ENCODE results near the gene KCTD17.
"Not testable (repeated sequence)": the region's sequence is repeated elsewhere in the genome, so short reads cannot be mapped to it uniquely, and the experiment has no call there.

KCTD17 gene

DNA sequence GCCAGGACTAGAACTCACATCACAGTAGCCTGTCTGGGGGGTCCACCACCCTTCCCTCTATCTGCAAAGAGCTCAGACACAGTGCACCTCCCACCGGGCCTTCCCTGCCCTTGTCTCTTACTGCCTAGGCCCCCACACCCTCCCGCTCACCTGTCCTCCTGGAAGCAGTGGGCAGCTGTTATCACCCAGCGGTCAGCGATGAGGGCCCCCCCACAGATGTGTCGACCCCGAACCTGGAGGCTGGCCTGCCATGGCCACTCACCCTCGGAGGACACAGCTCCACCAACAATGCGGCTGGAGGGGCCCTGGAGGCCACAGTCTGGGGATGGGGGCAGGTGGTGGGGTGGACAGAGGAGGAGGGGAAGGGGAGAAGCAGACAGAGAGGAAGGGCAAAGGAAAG lies 18.8 kb downstream of the KCTD17 start:
- CTCF ChIA-PET = interaction anchor here (1.1 to 2.2 kb wide), 2 partner anchors 9 to 26 kb away, joined by 3 to 6 read pairs; no protein-coding TSS in a partner anchor
- WGBS (ENCODE audit: insufficient coverage) = 86% methylated on average over 7 of the region's 8 CpGs

DNA sequence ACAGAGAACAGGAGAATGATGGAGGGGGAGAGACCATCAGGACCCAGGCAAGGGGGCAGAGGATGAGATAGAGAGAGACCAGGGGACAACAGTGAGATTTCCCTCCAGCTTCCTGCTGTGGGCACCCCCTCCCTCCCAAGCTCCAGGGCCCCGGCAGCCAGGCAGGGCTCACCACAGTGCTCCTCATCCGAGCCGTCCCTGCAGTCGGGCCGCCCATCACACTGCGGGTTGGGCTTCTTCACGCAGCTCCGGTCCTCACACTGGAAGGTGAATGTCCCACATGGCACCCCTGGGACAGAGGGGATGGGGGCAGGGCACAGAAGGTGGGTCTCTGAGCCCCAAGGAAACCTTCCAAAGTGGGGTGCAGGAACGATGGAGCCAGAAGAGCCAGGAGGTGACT lies 19.2 kb downstream of the KCTD17 start:
- Histone ChIP-seq H3K36me3 (ENCODE audit: control insufficient read depth in 4 of 4, insufficient read depth in 4 of 4, low read length in 3 of 4) (no peaks in the 10 kb centered on the region), H3K27me3 (replicated peaks in 2 of 5; ENCODE audit: control insufficient read depth in 4 of 5, insufficient read depth in 5 of 5, low read length in 4 of 5) (peaks cover 2 to 56% (median 19%) of the 10 kb centered on the region in 5 experiments), H3K4me3 (ENCODE audit: control insufficient read depth in 1 of 7, extremely low read depth in 1 of 7, insufficient read depth in 4 of 7, low read depth in 2 of 7, low read length in 6 of 7) (no peak overlapping the region), H3K9me3 (ENCODE audit: control extremely low read depth in 1 of 5, control insufficient read depth in 4 of 5, insufficient read depth in 2 of 5, low read depth in 1 of 5, low read length in 4 of 5) (peaks cover 0 to 3% (median 0%) of the 10 kb centered on the region in 5 experiments), H3K4me1 (ENCODE audit: control extremely low read depth in 1 of 4, control insufficient read depth in 4 of 4, insufficient read depth in 4 of 4, low read length in 3 of 4) (peaks cover 0 to 4% (median 0%) of the 10 kb centered on the region in 4 experiments), H3K27ac (ENCODE audit: insufficient read depth in 1 of 2, low read depth in 1 of 2, low read length in 2 of 2, poor library complexity in 1 of 2, severe bottlenecking in 2 of 2) (no peak overlapping the region)
- 70% methylated on average over 8 of the region's 9 CpGs for WGBS (ENCODE audit: insufficient coverage)
- no peak for DNase-seq
- CTCF ChIA-PET = interaction anchor here (0.9 to 1.1 kb wide), 2 partner anchors 9 to 128 kb away, joined by 3 read pairs; no protein-coding TSS in a partner anchor
- POLR2A ChIA-PET = no interaction called here

More for the DNA sequence above, 18.8 kb downstream of the KCTD17 start:
- Histone ChIP-seq H3K27me3 (replicated peaks in 2 of 5; ENCODE audit: control insufficient read depth in 4 of 5, insufficient read depth in 5 of 5, low read length in 4 of 5) (peaks cover 2 to 56% (median 19%) of the 10 kb centered on the region in 5 experiments), H3K4me3 (ENCODE audit: control insufficient read depth in 1 of 7, extremely low read depth in 1 of 7, insufficient read depth in 4 of 7, low read depth in 2 of 7, low read length in 6 of 7) (no peak overlapping the region), H3K9me3 (ENCODE audit: control extremely low read depth in 1 of 5, control insufficient read depth in 4 of 5, insufficient read depth in 2 of 5, low read depth in 1 of 5, low read length in 4 of 5) (peaks cover 0 to 3% (median 0%) of the 10 kb centered on the region in 5 experiments), H3K27ac (ENCODE audit: insufficient read depth in 1 of 2, low read depth in 1 of 2, low read length in 2 of 2, poor library complexity in 1 of 2, severe bottlenecking in 2 of 2) (no peak overlapping the region), H3K36me3 (ENCODE audit: control insufficient read depth in 4 of 4, insufficient read depth in 4 of 4, low read length in 3 of 4) (no peaks in the 10 kb centered on the region), H3K4me1 (ENCODE audit: control extremely low read depth in 1 of 4, control insufficient read depth in 4 of 4, insufficient read depth in 4 of 4, low read length in 3 of 4) (peaks cover 0 to 4% (median 0%) of the 10 kb centered on the region in 4 experiments)
- DNase-seq = no peak
- POLR2A ChIA-PET = no interaction called here

DNA sequence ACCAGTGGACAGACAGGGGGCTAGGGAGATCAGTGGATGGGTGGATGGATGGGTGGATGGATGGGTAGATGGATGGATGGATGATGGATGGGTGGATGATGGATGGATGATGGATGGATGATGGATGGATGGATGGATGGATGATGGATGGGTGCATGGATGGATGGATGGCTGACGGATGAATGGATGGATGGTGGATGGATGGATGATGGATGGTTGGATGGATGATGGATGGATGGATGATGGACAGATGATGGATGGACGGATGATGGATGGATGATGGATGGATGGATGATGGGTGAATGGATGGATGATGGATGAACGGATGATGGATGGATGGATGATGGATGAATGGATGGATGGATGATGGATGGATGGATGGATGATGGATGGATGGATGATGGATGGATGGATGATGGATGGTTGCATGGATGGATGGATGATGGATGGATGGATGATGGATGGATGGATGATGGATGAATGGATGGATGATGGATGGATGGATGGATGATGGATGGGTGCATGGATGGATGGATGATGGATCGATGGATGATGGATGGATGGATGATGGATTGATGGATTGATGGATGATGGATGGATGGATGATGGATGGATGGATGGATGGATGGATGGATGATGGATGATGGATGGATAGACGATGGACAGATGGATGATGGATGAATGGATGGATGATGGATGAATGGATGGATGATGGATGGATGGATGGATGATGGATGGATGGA lies 20.5 kb downstream of the KCTD17 start:
- H3K9me3 ChIP-seq (ENCODE audit: control extremely low read depth in 1 of 5, control insufficient read depth in 4 of 5, insufficient read depth in 2 of 5, low read depth in 1 of 5, low read length in 4 of 5); DNase-seq; CTCF ChIA-PET; H3K4me1 ChIP-seq (ENCODE audit: control extremely low read depth in 1 of 4, control insufficient read depth in 4 of 4, insufficient read depth in 4 of 4, low read length in 3 of 4); POLR2A ChIA-PET; H3K4me3 ChIP-seq (ENCODE audit: control insufficient read depth in 1 of 7, extremely low read depth in 1 of 7, insufficient read depth in 4 of 7, low read depth in 2 of 7, low read length in 6 of 7); H3K36me3 ChIP-seq (ENCODE audit: control insufficient read depth in 4 of 4, insufficient read depth in 4 of 4, low read length in 3 of 4); H3K27ac ChIP-seq (ENCODE audit: insufficient read depth in 1 of 2, low read depth in 1 of 2, low read length in 2 of 2, poor library complexity in 1 of 2, severe bottlenecking in 2 of 2): not testable (repeated sequence)
- WGBS (ENCODE audit: insufficient coverage) = 100% methylated on average over 5 of the region's 5 CpGs
- H3K27me3 ChIP-seq (replicated peaks in 2 of 5; ENCODE audit: control insufficient read depth in 4 of 5, insufficient read depth in 5 of 5, low read length in 4 of 5) = peaks cover 2 to 58% (median 19%) of the 10 kb centered on the region in 5 experiments

DNA sequence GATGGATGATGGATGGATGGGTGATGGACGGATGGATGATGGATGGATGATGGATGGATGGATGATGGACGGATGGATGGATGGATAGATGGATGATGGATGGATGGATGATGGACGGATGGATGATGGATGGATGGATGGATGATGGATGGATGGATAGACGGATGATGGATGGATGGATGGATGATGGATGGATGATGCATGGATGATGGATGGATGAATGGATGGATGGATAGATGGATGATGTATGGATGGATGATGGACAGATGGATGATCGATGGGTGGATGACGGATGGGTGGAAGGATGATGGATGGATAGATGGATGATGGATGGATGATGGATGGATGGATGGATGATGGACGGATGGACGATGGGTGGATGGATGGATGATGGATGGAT lies 21.1 kb downstream of the KCTD17 start:
- Histone ChIP-seq H3K27me3 (replicated peaks in 2 of 5; ENCODE audit: control insufficient read depth in 4 of 5, insufficient read depth in 5 of 5, low read length in 4 of 5) (peaks cover 2 to 57% (median 24%) of the 10 kb centered on the region in 5 experiments), H3K4me1 (ENCODE audit: control extremely low read depth in 1 of 4, control insufficient read depth in 4 of 4, insufficient read depth in 4 of 4, low read length in 3 of 4) (peaks cover 0 to 4% (median 0%) of the 10 kb centered on the region in 4 experiments), H3K27ac (ENCODE audit: insufficient read depth in 1 of 2, low read depth in 1 of 2, low read length in 2 of 2, poor library complexity in 1 of 2, severe bottlenecking in 2 of 2) (no peak overlapping the region), H3K36me3 (ENCODE audit: control insufficient read depth in 4 of 4, insufficient read depth in 4 of 4, low read length in 3 of 4) (no peaks in the 10 kb centered on the region), H3K9me3 (ENCODE audit: control extremely low read depth in 1 of 5, control insufficient read depth in 4 of 5, insufficient read depth in 2 of 5, low read depth in 1 of 5, low read length in 4 of 5) (peaks cover 0 to 3% (median 0%) of the 10 kb centered on the region in 5 experiments), H3K4me3 (ENCODE audit: control insufficient read depth in 1 of 7, extremely low read depth in 1 of 7, insufficient read depth in 4 of 7, low read depth in 2 of 7, low read length in 6 of 7) (no peak overlapping the region)
- POLR2A ChIA-PET = no interaction called here
- CTCF ChIA-PET = no interaction called here
- 94% methylated on average over 8 of the region's 8 CpGs for WGBS (ENCODE audit: insufficient coverage)
- no peak for DNase-seq

DNA sequence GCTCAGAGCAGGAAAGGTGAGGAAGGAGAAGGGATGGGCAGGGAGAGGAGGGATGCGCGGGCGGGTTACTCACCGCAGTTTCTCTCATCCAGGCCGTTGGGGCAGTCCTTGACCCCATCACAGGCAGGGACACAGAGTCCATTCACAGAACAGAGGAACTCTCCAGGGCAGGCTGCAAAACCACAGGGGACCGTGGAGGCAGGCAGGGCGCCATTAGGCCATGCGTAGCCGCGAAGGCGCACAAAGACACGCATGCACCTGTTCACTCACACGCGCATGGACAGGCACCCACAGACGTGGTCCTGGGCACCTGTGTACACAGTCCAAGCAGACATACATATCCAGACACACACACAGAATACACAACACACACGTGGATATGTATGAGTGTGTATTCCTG lies 23.0 kb downstream of the KCTD17 start:
- Histone ChIP-seq H3K9me3 (ENCODE audit: control extremely low read depth in 1 of 5, control insufficient read depth in 4 of 5, insufficient read depth in 2 of 5, low read depth in 1 of 5, low read length in 4 of 5) (peaks cover 0 to 3% (median 0%) of the 10 kb centered on the region in 5 experiments), H3K4me1 (ENCODE audit: control extremely low read depth in 1 of 4, control insufficient read depth in 4 of 4, insufficient read depth in 4 of 4, low read length in 3 of 4) (peaks cover 0 to 9% (median 4%) of the 10 kb centered on the region in 4 experiments), H3K36me3 (ENCODE audit: control insufficient read depth in 4 of 4, insufficient read depth in 4 of 4, low read length in 3 of 4) (no peaks in the 10 kb centered on the region), H3K27ac (ENCODE audit: insufficient read depth in 1 of 2, low read depth in 1 of 2, low read length in 2 of 2, poor library complexity in 1 of 2, severe bottlenecking in 2 of 2) (no peak overlapping the region), H3K4me3 (ENCODE audit: control insufficient read depth in 1 of 7, extremely low read depth in 1 of 7, insufficient read depth in 4 of 7, low read depth in 2 of 7, low read length in 6 of 7) (no peak overlapping the region), H3K27me3 (replicated peaks in 2 of 5; ENCODE audit: control insufficient read depth in 4 of 5, insufficient read depth in 5 of 5, low read length in 4 of 5) (peaks cover 2 to 39% (median 18%) of the 10 kb centered on the region in 5 experiments)
- ChIA-PET CTCF (interaction anchor here (1.3 to 1.6 kb wide), 2 partner anchors 30 to 67 kb away, joined by 3 to 4 read pairs; no protein-coding TSS in a partner anchor), POLR2A (no interaction called here)
- no peak for DNase-seq
- 89% methylated on average over 14 of the region's 16 CpGs for WGBS (ENCODE audit: insufficient coverage)

DNA sequence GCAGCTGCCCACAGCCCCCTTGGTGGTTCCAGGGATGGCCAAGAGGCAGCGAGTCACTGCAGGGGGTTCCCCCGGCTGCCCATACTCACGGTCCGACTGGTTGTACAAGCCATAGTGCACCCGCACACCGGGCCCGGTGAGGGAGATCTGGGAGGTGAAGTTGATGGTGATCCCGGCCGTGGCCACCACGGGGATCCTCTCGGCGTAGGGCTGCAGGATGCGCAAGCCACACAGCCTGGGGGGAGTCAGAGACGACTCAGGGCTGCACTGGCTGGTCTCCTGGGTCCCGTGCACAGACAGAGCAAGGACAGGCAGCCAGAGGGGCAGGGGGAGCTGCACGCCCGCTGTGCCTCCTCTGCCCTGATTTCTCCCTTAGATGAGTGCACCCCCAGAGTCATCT lies 23.5 kb downstream of the KCTD17 start:
- Histone ChIP-seq H3K36me3 (ENCODE audit: control insufficient read depth in 4 of 4, insufficient read depth in 4 of 4, low read length in 3 of 4) (no peaks in the 10 kb centered on the region), H3K27me3 (replicated peaks in 2 of 5; ENCODE audit: control insufficient read depth in 4 of 5, insufficient read depth in 5 of 5, low read length in 4 of 5) (peaks cover under 1 to 34% (median 13%) of the 10 kb centered on the region in 5 experiments), H3K4me1 (ENCODE audit: control extremely low read depth in 1 of 4, control insufficient read depth in 4 of 4, insufficient read depth in 4 of 4, low read length in 3 of 4) (peaks cover 0 to 14% (median 9%) of the 10 kb centered on the region in 4 experiments), H3K4me3 (ENCODE audit: control insufficient read depth in 1 of 7, extremely low read depth in 1 of 7, insufficient read depth in 4 of 7, low read depth in 2 of 7, low read length in 6 of 7) (no peak overlapping the region), H3K9me3 (ENCODE audit: control extremely low read depth in 1 of 5, control insufficient read depth in 4 of 5, insufficient read depth in 2 of 5, low read depth in 1 of 5, low read length in 4 of 5) (peaks cover 0 to 3% (median 0%) of the 10 kb centered on the region in 5 experiments), H3K27ac (ENCODE audit: insufficient read depth in 1 of 2, low read depth in 1 of 2, low read length in 2 of 2, poor library complexity in 1 of 2, severe bottlenecking in 2 of 2) (no peak overlapping the region)
- DNase-seq = no peak
- 73% methylated on average over 17 of the region's 17 CpGs for WGBS (ENCODE audit: insufficient coverage)
- CTCF ChIA-PET = interaction anchor here (1.3 kb wide), 1 partner anchor 66 kb away, joined by 4 read pairs; no protein-coding TSS in a partner anchor
- POLR2A ChIA-PET = no interaction called here

DNA sequence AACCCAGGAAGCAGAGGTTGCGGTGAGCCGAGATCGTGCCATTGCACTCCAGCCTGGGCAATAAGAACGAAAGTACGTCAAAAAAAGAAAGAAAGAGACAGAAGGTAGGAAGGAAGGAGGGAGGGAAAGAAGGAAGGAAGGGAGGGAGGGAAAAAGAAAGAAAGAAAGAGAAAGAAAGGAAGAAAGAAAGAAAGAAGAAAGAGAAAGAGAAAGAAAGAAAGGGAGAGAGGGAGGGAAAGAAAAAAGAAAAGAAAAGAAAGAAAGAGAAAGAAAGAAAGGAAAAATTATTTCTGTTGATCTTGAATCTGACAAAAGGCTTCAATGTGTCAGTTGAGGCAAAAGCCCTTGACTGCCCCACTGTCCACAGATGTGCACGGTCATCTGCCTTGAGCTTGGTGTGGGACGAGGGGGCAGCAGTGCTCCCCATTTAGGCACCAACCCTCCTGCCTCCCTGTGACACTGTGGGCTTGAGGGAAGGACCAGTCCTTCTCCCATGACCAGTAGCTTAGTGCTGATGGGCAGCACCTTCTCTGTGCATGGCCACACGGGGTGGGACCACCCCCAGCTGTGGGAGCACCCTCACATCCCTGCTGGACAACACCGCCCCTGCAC lies 24.4 kb downstream of the KCTD17 start:
- WGBS (ENCODE audit: insufficient coverage) = 79% methylated on average over 8 of the region's 9 CpGs
- ChIA-PET CTCF (interaction anchor here (1.0 to 1.8 kb wide), 6 partner anchors 12 to 127 kb away, joined by 3 to 7 read pairs (median 3); no protein-coding TSS in a partner anchor), POLR2A (no interaction called here)
- peaks cover 0 to 3% (median 0%) of the 10 kb centered on the region in 5 experiments for H3K9me3 ChIP-seq (ENCODE audit: control extremely low read depth in 1 of 5, control insufficient read depth in 4 of 5, insufficient read depth in 2 of 5, low read depth in 1 of 5, low read length in 4 of 5)
- peaks cover 0 to 17% (median 9%) of the 10 kb centered on the region in 4 experiments for H3K4me1 ChIP-seq (ENCODE audit: control extremely low read depth in 1 of 4, control insufficient read depth in 4 of 4, insufficient read depth in 4 of 4, low read length in 3 of 4)
- no peaks in the 10 kb centered on the region for H3K36me3 ChIP-seq (ENCODE audit: control insufficient read depth in 4 of 4, insufficient read depth in 4 of 4, low read length in 3 of 4)
- H3K27ac ChIP-seq (ENCODE audit: insufficient read depth in 1 of 2, low read depth in 1 of 2, low read length in 2 of 2, poor library complexity in 1 of 2, severe bottlenecking in 2 of 2) = no peak overlapping the region
- H3K4me3 ChIP-seq (ENCODE audit: control insufficient read depth in 1 of 7, extremely low read depth in 1 of 7, insufficient read depth in 4 of 7, low read depth in 2 of 7, low read length in 6 of 7) = no peak overlapping the region
- H3K27me3 ChIP-seq (replicated peaks in 2 of 5; ENCODE audit: control insufficient read depth in 4 of 5, insufficient read depth in 5 of 5, low read length in 4 of 5) = peaks cover 0 to 29% (median 9%) of the 10 kb centered on the region in 5 experiments
- no peak for DNase-seq
